Body of pancreas (tissue), 4 donors: ENCODE data around the gene CXCL11.

Source experiments
- CTCF ChIP-seq, 7 experiments: fragments of 450-650 bp in 4 of 7; fragments of 200-600 bp in 3 of 7; sonication (generic) in 3 of 7; IDR thresholded peaks; one replicate each; pipeline ENCODE4 v1.5.1; 2016 to 2019; ENCODE audit warnings: antibody characterized with exemption in 7 of 7
- POLR2A ChIP-seq, 3 donors: fragments of 450-650 bp; IDR thresholded peaks; one replicate each; pipeline ENCODE4 v1.6.1; 2016; ENCODE audit warnings: antibody characterized with exemption in 3 of 3, mild to moderate bottlenecking in 2 of 3

GRCh38 chr4:76003620-76004019 is 32.2 kb downstream of the CXCL11 start:
- no peak for TF ChIP-seq CTCF (IDR thresholded peaks at IDR 0.05)
- no peak for TF ChIP-seq POLR2A (IDR thresholded peaks at IDR 0.05)
